ENCODE results near the gene ELAVL3.

ELAVL3 gene

GRCh38 chr19:11480715-11481533 is at the start of gene ELAVL3:
Gene ELAVL3 (minus strand): TSS chr19:11481046. CDS start chr19:11480608, 438 bp downstream.
- DNase-seq (ENCODE audit: low spot score) = peak; percentile 65

DNA sequence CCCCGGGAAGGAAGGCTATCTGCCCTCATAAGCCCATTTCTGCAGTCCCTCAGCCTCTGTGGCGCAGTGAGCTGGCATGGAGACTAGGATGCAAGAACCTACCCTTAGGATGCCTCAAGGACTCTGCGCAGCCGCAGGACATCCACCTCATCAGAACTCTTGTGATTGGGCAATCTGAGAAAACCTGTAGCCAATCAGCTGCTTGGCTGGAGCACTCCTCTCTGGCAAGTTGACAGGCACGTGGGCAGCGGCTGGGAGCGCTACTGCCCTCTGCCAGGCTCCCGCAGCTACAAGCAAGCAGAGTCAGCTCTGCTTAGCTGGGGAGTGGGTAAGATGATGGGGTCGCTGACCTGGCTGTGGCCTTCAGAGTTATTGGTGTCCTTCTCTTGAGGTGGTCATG is 49.6 kb upstream of the ELAVL3 start:
- DNase-seq (ENCODE audit: low spot score) = peak; percentile 95

- peak; percentile 98 for DNase-seq (ENCODE audit: low spot score)
Measured at GRCh38 chr19:11528551-11529341, 47.9 kb upstream of the ELAVL3 start, which contains the start of gene ECSIT. Gene ECSIT (minus strand): TSS chr19:11529134. CDS start chr19:11519170, 9,964 bp downstream.

DNA sequence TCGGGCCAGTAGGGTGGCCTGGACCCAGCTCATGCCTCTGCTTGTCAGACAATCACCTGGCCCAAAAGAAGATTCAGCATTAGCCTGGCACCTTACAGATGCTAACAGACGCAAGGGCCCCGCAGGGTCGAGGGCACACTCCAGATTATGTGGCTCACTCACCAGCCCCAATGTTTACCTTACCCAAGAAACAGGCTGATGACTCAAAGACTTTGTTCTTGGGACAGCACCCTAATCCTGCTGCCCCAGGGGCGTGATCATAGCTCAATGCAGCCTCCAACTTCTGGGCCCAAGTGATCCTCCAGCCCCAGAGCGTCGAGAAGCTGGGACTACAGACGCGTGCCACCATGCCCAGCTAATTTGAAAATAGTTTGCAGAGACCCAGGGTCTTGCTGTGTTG is 38.3 kb upstream of the ELAVL3 start:
- no peak for DNase-seq (ENCODE audit: low spot score)

- DNase-seq (ENCODE audit: low spot score) = no peak
Measured at GRCh38 chr19:11513946-11514345, 33.1 kb upstream of the ELAVL3 start.

DNA sequence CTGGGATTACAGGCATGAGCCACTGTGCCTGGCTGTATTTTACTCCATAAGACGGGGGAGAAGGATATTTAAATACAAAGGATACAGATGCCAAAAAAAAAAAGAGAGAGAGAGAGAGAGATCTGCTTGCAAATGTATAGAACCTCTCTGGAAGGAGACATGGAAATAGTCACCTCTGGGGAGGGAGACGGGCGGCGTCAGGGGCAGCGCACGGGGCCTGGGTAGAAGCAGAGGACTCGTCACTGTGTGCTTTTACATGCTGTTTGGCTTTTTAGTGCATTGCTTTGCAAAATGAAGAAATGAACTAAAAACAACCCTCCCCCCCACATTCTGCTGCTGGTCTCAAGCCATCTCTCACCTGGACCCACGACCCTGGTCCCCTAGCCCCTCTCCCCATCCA is 29.6 kb upstream of the ELAVL3 start:
- DNase-seq (ENCODE audit: low spot score) = no peak

DNA sequence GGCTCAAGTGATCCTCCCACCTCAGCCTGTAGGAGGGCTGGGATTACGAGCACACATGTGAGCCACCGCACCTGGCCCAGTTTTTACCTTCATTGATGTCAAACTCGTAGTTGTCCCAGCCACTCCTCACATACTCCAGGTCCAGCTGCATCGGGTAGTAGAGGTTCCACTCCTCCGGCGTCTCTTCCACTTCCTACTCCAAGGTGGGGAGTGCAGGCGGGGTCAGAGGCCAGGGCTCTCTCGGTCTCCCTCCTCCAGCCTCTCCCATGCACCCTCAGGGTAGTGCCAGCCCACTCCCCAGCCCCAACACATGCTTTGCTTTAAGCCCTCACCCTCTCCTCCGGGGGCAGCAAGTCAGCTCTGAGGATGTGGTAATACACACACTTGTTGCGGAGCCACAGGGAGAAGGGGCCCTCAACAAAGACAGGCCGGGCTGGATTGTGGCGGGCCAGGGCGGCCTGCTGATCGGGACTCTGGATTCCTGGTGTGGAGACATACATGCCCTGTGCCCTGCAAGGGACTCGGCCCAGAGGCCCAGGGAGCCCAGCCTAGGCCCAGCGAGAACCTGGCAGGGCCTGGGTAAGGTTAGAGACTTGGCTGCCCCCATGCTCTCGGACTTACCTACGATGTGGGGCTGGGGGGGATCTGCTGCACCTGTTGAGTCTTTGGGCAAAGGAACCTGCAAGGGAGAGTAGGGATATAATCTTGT is 26.7 kb upstream of the ELAVL3 start:
- no peak for DNase-seq (ENCODE audit: low spot score)

GRCh38 chr19:11506967-11507366 is 26.1 kb upstream of the ELAVL3 start:
- no peak for DNase-seq (ENCODE audit: low spot score)

DNA sequence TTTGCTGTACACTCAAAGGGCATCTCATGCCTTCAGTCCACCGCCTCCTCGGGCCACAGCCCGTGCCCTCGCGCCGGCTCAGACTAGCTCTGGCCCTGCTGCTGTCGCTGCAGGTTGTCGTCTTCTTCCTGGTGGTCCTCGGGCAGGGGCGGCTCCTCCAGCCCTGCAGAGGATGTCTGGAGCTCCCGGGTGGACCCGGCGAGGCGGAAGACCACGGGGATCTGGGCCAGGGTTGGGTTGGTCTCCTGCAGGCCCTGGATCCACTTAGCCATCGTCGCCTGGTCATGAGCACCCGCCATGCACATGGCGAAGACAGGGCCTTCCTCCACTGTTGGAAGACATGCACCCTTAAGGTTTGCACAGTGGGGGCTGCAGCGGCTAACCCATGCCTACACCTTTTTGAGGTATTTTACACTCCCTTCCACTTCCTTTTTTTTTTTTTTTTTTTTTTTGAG is 25.3 kb upstream of the ELAVL3 start:
- DNase-seq (ENCODE audit: low spot score) = no peak

GRCh38 chr19:11505504-11506100 is 24.8 kb upstream of the ELAVL3 start, which contains the start of gene ZNF653:
Gene ZNF653 (minus strand): TSS chr19:11505839. CDS start chr19:11505786, 53 bp downstream.
- DNase-seq (ENCODE audit: low spot score) = peak; percentile 93

DNA sequence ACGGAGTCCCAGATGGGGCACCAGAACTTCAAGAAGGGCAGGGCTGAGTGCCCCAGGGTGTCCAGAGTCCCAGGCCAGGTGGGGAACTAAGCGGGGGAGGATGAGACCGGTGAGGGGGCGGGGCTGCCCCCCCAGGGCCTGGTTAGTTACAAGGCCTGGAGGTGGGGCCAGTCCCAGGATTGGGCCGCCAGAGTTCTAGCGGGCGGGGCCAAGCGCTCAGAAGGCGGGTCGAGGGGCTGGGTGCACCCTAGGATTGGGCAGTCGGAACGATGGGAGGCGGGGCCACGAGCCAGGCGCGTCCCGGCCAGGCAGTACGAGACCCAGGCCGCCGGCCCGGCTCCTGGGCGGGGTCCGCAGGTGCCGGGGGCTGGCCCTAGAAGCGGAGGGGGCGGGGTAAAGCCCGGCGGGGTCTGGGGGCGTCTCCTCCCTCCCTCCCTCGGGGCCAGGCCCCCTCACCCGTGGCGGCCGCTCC is 24.2 kb upstream of the ELAVL3 start:
- DNase-seq (ENCODE audit: low spot score) = peak; percentile 94

DNA sequence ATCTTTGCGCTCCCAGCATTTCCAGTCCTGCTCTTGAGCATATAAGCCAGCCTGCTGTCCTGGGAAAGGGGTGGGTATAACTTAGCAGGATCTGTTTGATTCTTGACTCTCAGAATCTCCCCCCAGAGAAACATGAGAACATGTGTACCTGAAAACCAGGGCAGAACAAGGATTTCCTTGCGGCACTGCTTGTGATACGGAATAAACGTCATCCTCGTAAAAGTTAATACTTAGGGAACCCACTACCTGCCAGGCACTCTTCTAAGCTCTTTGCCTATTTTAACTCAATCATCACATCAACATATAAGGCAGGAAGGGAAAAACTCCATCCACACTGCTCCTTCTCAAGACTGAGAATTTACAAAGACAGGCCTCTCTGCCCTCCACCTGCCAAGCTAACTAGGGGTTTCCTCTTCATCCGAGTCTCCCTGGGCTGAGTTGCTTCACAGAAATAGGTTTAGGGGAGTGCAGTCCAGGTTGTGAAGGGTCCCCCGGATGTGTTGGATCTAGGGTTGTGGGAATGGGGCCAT is 23.7 kb upstream of the ELAVL3 start:
- DNase-seq (ENCODE audit: low spot score) = no peak

DNA sequence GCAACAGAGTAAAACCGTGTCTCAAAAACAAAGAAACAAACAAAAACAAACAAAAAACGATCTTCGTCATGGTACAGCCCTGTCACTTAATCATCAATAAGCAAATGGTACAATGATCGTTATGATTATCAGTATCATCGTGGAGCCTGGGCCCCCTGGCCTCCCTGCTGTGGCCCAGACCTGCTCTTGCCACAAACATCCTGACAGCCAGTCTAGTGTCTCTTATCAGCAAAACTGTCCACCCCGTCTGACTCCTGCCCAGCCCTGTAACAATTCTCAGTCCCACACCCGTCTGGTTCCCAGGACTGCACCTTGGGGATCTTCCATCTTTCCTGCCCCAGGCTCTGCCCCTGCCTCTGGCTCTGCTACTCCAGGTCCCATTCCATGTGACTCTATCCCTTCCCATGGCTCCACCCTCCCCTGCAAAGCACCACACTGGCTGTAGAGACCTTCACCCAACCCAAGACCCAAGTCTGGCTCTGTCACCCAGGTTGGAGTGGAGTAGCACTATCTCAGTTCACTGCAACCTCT is 19.1 kb upstream of the ELAVL3 start:
- no peak for DNase-seq (ENCODE audit: low spot score)

DNA sequence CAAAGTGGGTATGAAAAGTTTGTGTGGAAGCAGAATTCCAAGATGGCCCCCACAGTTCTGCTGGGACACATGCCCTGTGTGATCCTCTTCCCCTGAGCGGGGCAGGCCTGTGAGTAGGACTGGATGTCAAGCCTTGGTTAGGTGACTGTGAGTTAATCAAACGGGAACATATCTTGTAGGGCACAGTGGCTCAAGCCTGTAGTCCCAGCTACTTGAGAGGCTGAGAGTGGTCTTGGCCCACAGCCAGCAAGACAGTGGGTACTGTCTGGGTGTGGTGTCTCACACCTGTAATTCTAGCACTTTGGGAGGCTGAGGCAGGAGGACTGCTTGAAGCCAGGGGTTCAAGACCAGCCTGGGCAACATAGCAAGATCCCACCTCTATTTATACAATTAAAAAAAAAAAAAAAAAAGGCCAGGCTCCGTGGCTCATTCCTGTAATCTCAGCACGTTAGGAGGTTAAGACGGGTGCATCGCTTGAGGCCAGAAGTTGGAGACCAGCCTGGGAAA is 18.4 kb upstream of the ELAVL3 start:
- DNase-seq (ENCODE audit: low spot score) = no peak

DNA sequence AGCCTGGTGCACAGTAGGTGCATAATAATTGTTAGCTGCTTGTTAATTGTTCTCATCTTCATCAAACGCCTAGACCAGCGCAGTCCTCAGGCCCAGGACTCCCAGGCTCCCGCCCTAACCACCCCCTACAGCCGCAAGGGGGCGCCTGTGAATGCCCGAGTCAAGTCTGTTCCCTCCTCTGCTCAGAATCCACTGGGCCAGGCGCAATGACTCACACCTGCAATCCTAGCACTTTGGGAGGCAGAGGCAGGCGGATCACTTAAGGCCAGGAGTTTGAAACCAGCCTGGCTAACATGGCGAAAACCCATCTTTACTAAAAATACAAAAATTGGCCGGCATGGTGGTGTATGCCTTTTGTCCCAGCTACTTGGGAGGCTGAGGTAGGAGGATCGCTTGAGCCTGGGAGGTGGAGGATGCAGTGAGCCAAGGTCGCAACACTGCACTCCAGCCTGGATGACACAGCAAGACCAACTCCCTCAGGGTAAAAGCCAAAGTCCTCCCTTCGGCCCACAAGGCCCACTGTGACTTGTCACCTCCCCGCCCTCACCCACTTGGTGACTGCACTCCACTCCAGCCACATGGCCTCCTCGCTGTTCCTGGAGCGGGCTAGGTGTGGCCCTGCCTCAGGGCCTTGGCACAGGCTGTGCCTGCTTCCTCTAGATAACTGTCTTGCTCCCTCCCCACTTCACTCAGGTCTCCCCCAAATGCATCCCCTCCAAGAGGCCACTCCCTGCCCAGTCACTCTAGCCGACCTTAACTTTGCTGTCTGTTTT is 15.7 kb upstream of the ELAVL3 start:
- peak; percentile 31 for DNase-seq (ENCODE audit: low spot score)

- no peak for DNase-seq (ENCODE audit: low spot score)
Measured at GRCh38 chr19:11495885-11496284, 15.0 kb upstream of the ELAVL3 start.

- DNase-seq (ENCODE audit: low spot score) = peak; percentile 15
Measured at GRCh38 chr19:11495481-11495880, 14.6 kb upstream of the ELAVL3 start.

- DNase-seq (ENCODE audit: low spot score) = no peak
Measured at GRCh38 chr19:11494634-11495285, 13.9 kb upstream of the ELAVL3 start.

- DNase-seq (ENCODE audit: low spot score) = no peak
Measured at GRCh38 chr19:11489378-11489777, 8.5 kb upstream of the ELAVL3 start.

Measured in pons (tissue), 1 donor.